IMR-90 (cell line): ENCODE results near the gene RSBN1. TPM values are rescaled to one million over a fixed set of nuclear protein-coding genes. Genes with fewer than 3 reads are reported as not detected.

Experiments
- ATAC-seq: fragments of 200-7000 bp; cut with Tn5 transposase; 2 replicates; pipeline ENCODE4 v1.9.1; 2020; ENCODE audit warnings: low read depth, mild to moderate bottlenecking, moderate library complexity
- BruUV-seq: library from RNA; stranded (reverse); fragments of 400-500 nt; replicated peaks from 2 replicates; lab custom pipeline; 2021; lab: Mats Ljungman, UMichigan
- CTCF ChIA-PET: fragments of 300-600 bp; formaldehyde crosslinking; extraction: SDS; loops from one replicate; lab custom pipeline; 2021; ENCODE audit warnings: antibody characterized with exemption; lab: Yijun Ruan, JAX
- POLR2A ChIA-PET: fragments of 300-600 bp; sonication (Branson Sonifier 250); formaldehyde crosslinking; loops from one replicate; lab custom pipeline; 2022; ENCODE audit warnings: antibody characterized with exemption; ENCODE audit not compliant: unreplicated experiment; lab: Charles Lee
- DNase-seq: peaks from one replicate; pipeline ENCODE4 v3.0.0; 2013
- H2AFZ ChIP-seq: replicated peaks from 2 replicates; pipeline ENCODE3; 2013; ENCODE audit warnings: low read length, mild to moderate bottlenecking; ENCODE audit not compliant: poor library complexity
- H2AK5ac ChIP-seq: 2 replicates; pipeline ENCODE4 v1.6.1; 2013; ENCODE audit warnings: low read depth, low read length, inconsistent platforms
- H2AK9ac ChIP-seq: replicated peaks from 2 replicates; pipeline ENCODE3; 2013; ENCODE audit warnings: mild to moderate bottlenecking, low read depth, low read length, moderate library complexity; ENCODE audit not compliant: poor library complexity
- H2BK120ac ChIP-seq: 2 replicates; pipeline ENCODE4 v1.6.1; 2013; ENCODE audit warnings: low read depth, low read length, inconsistent platforms
- H2BK15ac ChIP-seq: 3 replicates; pipeline ENCODE4 v1.6.1; 2013; ENCODE audit warnings: low read depth, low read length, inconsistent platforms
- H2BK20ac ChIP-seq: 2 replicates; pipeline ENCODE4 v1.6.1; 2013; ENCODE audit warnings: low read depth, mild to moderate bottlenecking, inconsistent platforms, low read length, moderate library complexity
- H2BK5ac ChIP-seq: 2 replicates; pipeline ENCODE4 v1.6.1; 2013; ENCODE audit warnings: mild to moderate bottlenecking, low read depth, low read length, inconsistent platforms; ENCODE audit not compliant: poor library complexity, severe bottlenecking
- H3K14ac ChIP-seq: replicated peaks from 2 replicates; pipeline ENCODE4 v1.6.1; 2013; ENCODE audit warnings: low read depth, low read length, inconsistent platforms
- H3K18ac ChIP-seq: 2 replicates; pipeline ENCODE4 v1.6.1; 2013; ENCODE audit warnings: low read depth, low read length, control low read depth
- H3K23ac ChIP-seq: 2 replicates; pipeline ENCODE4 v1.6.1; 2013; ENCODE audit warnings: low read depth, low read length, inconsistent platforms
- H3K27ac ChIP-seq: 2 replicates; pipeline ENCODE4 v1.5.1; 2013; ENCODE audit warnings: mild to moderate bottlenecking, control low read depth, low read length; ENCODE audit not compliant: insufficient read depth
- H3K27me3 ChIP-seq: 2 replicates; pipeline ENCODE4 v1.6.1; 2013; ENCODE audit warnings: low read length; ENCODE audit not compliant: control insufficient read depth, insufficient read depth
- H3K36me3 ChIP-seq: 2 replicates; pipeline ENCODE4 v1.6.1; 2013; ENCODE audit warnings: low read length, mixed read lengths; ENCODE audit not compliant: control insufficient read depth, insufficient read depth
- H3K4ac ChIP-seq: 2 replicates; pipeline ENCODE4 v1.6.1; 2013; ENCODE audit warnings: low read depth, low read length, inconsistent platforms
- H3K4me1 ChIP-seq: 2 replicates; pipeline ENCODE4 v1.6.1; 2013; ENCODE audit warnings: low read length, mixed read lengths; ENCODE audit not compliant: control insufficient read depth, insufficient read depth
- H3K4me2 ChIP-seq: 2 replicates; pipeline ENCODE4 v1.6.1; 2013; ENCODE audit warnings: low read depth, mild to moderate bottlenecking, control low read depth, low read length, moderate library complexity
- H3K4me3 ChIP-seq: 2 replicates; pipeline ENCODE4 v1.5.1; 2013; ENCODE audit warnings: low read depth, mild to moderate bottlenecking, control low read depth, low read length, moderate library complexity; ENCODE audit not compliant: insufficient read depth
- H3K56ac ChIP-seq: 2 replicates; pipeline ENCODE4 v1.6.1; 2013; ENCODE audit warnings: low read length, inconsistent platforms; ENCODE audit not compliant: insufficient read depth; ENCODE audit errors: extremely low read depth
- H3K79me1 ChIP-seq, 2 experiments: 2 replicates each; pipeline ENCODE4 v1.6.1; 2013; ENCODE audit warnings: low read length in 2 of 2, inconsistent platforms in 1 of 2, low read depth in 1 of 2
- H3K9ac ChIP-seq: 2 replicates; pipeline ENCODE4 v1.6.1; 2013; ENCODE audit warnings: low read depth, low read length, control low read depth
- H3K9me1 ChIP-seq: 2 replicates; pipeline ENCODE4 v1.6.1; 2013; ENCODE audit warnings: low read length, inconsistent platforms; ENCODE audit not compliant: insufficient read depth
- H3K9me3 ChIP-seq: 2 replicates; pipeline ENCODE4 v1.6.1; 2013; ENCODE audit warnings: low read length; ENCODE audit not compliant: control insufficient read depth, insufficient read depth
- H4K20me1 ChIP-seq: 2 replicates; pipeline ENCODE4 v1.6.1; 2013; ENCODE audit warnings: low read length, inconsistent platforms; ENCODE audit not compliant: insufficient read depth
- H4K5ac ChIP-seq: 2 replicates; pipeline ENCODE4 v1.6.1; 2013; ENCODE audit warnings: mild to moderate bottlenecking, low read depth, low read length, control low read depth
- H4K8ac ChIP-seq, 2 experiments: 2 replicates each; pipeline ENCODE4 v1.6.1; 2013; ENCODE audit warnings: low read depth in 2 of 2, low read length in 2 of 2, control low read depth in 1 of 2, inconsistent platforms in 1 of 2
- H4K91ac ChIP-seq: 2 replicates; pipeline ENCODE4 v1.6.1; 2013; ENCODE audit warnings: low read depth, low read length, inconsistent platforms; ENCODE audit not compliant: insufficient read depth
- BHLHE40 ChIP-seq: fragments of 150-350 bp; IDR thresholded peaks from 2 replicates; pipeline ENCODE4 v1.6.1; 2016; ENCODE audit warnings: mild to moderate bottlenecking, low read depth, low read length
- CTCF ChIP-seq: conservative IDR thresholded peaks from 2 replicates; pipeline ENCODE4 v1.5.1; 2012; ENCODE audit warnings: mild to moderate bottlenecking, low read depth, low read length, improper control_type of control experiment
- MAZ ChIP-seq: IDR thresholded peaks from 2 replicates; pipeline ENCODE4 v1.6.1; 2012; ENCODE audit warnings: low read depth, mild to moderate bottlenecking, low read length, improper control_type of control experiment, moderate library complexity, borderline replicate concordance
- MXI1 ChIP-seq: IDR thresholded peaks from 2 replicates; pipeline ENCODE4 v1.6.1; 2012; ENCODE audit warnings: low read depth, mild to moderate bottlenecking, low read length, moderate library complexity, borderline replicate concordance
- POLR2A ChIP-seq: IDR thresholded peaks from 2 replicates; pipeline ENCODE4 v1.6.1; 2012; ENCODE audit warnings: mild to moderate bottlenecking, low read depth, low read length
- RCOR1 ChIP-seq: IDR thresholded peaks from 2 replicates; pipeline ENCODE4 v1.6.1; 2012; ENCODE audit warnings: mild to moderate bottlenecking, low read length, improper control_type of control experiment; ENCODE audit not compliant: insufficient replicate concordance
- RFX5 ChIP-seq: IDR thresholded peaks from 2 replicates; pipeline ENCODE4 v1.8.0; 2012; ENCODE audit warnings: low read depth, mild to moderate bottlenecking, low read length, moderate library complexity
- SMC3 ChIP-seq: fragments of 150-350 bp; IDR thresholded peaks from 2 replicates; pipeline ENCODE4 v1.6.1; 2016; ENCODE audit warnings: low read depth, mild to moderate bottlenecking, antibody characterized with exemption, low read length, moderate library complexity
- USF2 ChIP-seq: fragments of 150-350 bp; IDR thresholded peaks from 2 replicates; pipeline ENCODE4 v1.6.1; 2017; ENCODE audit warnings: mild to moderate bottlenecking, antibody characterized with exemption, low read length, low read depth
- WGBS, 2 experiments: methylation state at CpG; one replicate each; pipeline versions ENCODE4 v1.1.5 to v1.1.7; 2013; ENCODE audit warnings: missing lambda C conversion rate in 2 of 2; ENCODE audit not compliant: insufficient read length in 1 of 2; ENCODE audit errors: extremely low coverage in 2 of 2; 5-methylcytosine and 5-hydroxymethylcytosine counted together
- dilution Hi-C: fragments of 300-500 bp; cut with HindIII; formaldehyde crosslinking; loops from one replicate; pipeline ENCODE4 v1.14.3; 2018; ENCODE audit warnings: low sequenced_read_pairs; ENCODE audit not compliant: unreplicated experiment
- in situ Hi-C: fragments of 300-500 bp; cut with MboI; formaldehyde crosslinking; loops from 3 replicates; pipeline ENCODE4 v1.14.3; 2019; ENCODE audit warnings: low sequenced_read_pairs, inconsistent platforms, mixed read lengths
- intact Hi-C: fragments of 100-400 bp; cut with micrococcal nuclease; formaldehyde crosslinking; loops from 2 replicates; pipeline ENCODE4 v1.10.0; 2022
- polyA plus RNA-seq, 3 experiments: library from polyadenylated mRNA; depleted of rRNA; stranded (reverse); fragments of >200 nt; gene quantifications; 2 replicates each; pipeline ENCODE4 v1.2.3, GENCODE V29; 2012; ENCODE audit warnings: low replicate concordance in 1 of 3
- total RNA-seq: library from RNA; depleted of rRNA; stranded (reverse); fragments of >200 nt; gene quantifications from 2 replicates; pipeline ENCODE4 v1.2.3, GENCODE V29; 2012

Gene RSBN1
- total and polyA plus RNA-seq, 2 of the 4 experiments (the other 2 are of a cell fraction), result 5.3 to 11.7 TPM

- TF ChIP-seq CTCF (no peak), BHLHE40 (no peak), MAZ (no peak), RFX5 (no peak), USF2 (no peak), SMC3 (no peak), RCOR1 (no peak), MXI1 (no peak), POLR2A (no peak)
- CTCF ChIA-PET, result interaction anchor here (1.1 to 2.3 kb wide), 2 partner anchors 19 to 94 kb away, joined by 3 to 6 read pairs; no protein-coding TSS in a partner anchor
- H3K4me1 ChIP-seq, result no peaks in the 10 kb centered on the region
- no peak overlapping the region for H3K4me2 ChIP-seq
- no peak overlapping the region for H3K18ac ChIP-seq
- no peaks in the 10 kb centered on the region for H3K27me3 ChIP-seq
- no CpG with 5 or more reads among the region's 1 CpG for WGBS, 2 experiments
- H4K20me1 ChIP-seq, result no peaks in the 10 kb centered on the region
- DNase-seq (no peak), ATAC-seq (no peak)
- in situ Hi-C loops (loop anchor here (5.0 to 10.0 kb wide), 2 partner anchors 66 to 128 kb away; partner anchors contain the start of gene AP4B1), intact Hi-C loops (loop anchor here (5.0 kb wide), 2 partner anchors 111 to 126 kb away; no protein-coding TSS in a partner anchor), dilution Hi-C loops (no loop called here)
- H3K14ac ChIP-seq, result no peak overlapping the region
- no peak overlapping the region for H4K5ac ChIP-seq
- no peaks in the 10 kb centered on the region for H3K9me3 ChIP-seq
- no peak overlapping the region for H2BK20ac ChIP-seq
- no peak overlapping the region for H2BK15ac ChIP-seq
- no TSS peak for BruUV-seq
- H2AK5ac ChIP-seq, result no peak overlapping the region
- H3K9ac ChIP-seq, result no peak overlapping the region
- H3K4me3 ChIP-seq, result no peak overlapping the region
- no peak overlapping the region for H2AFZ ChIP-seq
- no peak overlapping the region for H3K23ac ChIP-seq
- no peaks in the 10 kb centered on the region for H3K36me3 ChIP-seq
- H2AK9ac ChIP-seq, result no peak overlapping the region
- no peaks in the 10 kb centered on the region for H3K9me1 ChIP-seq
- H3K4ac ChIP-seq, result no peak overlapping the region
- no peaks in the 10 kb centered on the region for H3K79me1 ChIP-seq
- no peak overlapping the region for H2BK120ac ChIP-seq
- POLR2A ChIA-PET, result interaction anchor here (0.6 kb wide), 1 partner anchor 117 kb away, joined by 4 read pairs; no protein-coding TSS in a partner anchor
- no peak overlapping the region for H3K27ac ChIP-seq
- H4K91ac ChIP-seq, result no peak overlapping the region
- H4K8ac ChIP-seq, result no peak overlapping the region
- H3K56ac ChIP-seq, result no peak overlapping the region
- H2BK5ac ChIP-seq, result no peak overlapping the region
Observed at GRCh38 chr1:113836534-113836933, 24.3 kb upstream of the RSBN1 start.
